Sigmoid colon (tissue), 7 donors: ENCODE data around the gene NTRK3. TPM values are rescaled to one million over a fixed set of nuclear protein-coding genes. Genes with fewer than 3 reads are reported as not detected.

Experiments used
- DNase-seq: peaks from one replicate; pipeline ENCODE4 v3.0.0-alpha.2; 2019
- H3K27ac ChIP-seq, 4 donors: fragments of 200-600 bp; sonication (generic); one replicate each; pipeline ENCODE4 v1.5.1; 2016 to 2019; ENCODE audit warnings: mild to moderate bottlenecking in 1 of 4
- H3K27me3 ChIP-seq, 3 donors: fragments of 200-600 bp; sonication (generic); one replicate each; pipeline ENCODE4 v1.5.1; 2019; ENCODE audit warnings: mild to moderate bottlenecking in 1 of 3
- H3K36me3 ChIP-seq, 4 donors: fragments of 200-600 bp; sonication (generic); one replicate each; pipeline ENCODE4 v1.5.1; 2016 to 2019
- H3K4me1 ChIP-seq, 4 donors: fragments of 200-600 bp; sonication (generic); one replicate each; pipeline ENCODE4 v1.5.1; 2017 to 2019
- H3K4me3 ChIP-seq, 4 donors: fragments of 200-600 bp; sonication (generic); one replicate each; pipeline ENCODE4 v1.5.1; 2017 to 2019; ENCODE audit warnings: mild to moderate bottlenecking in 2 of 4, moderate library complexity in 1 of 4
- H3K9me3 ChIP-seq, 4 donors: fragments of 200-600 bp in 3 of 4; sonication (generic) in 3 of 4; one replicate each; pipeline versions ENCODE4 v1.5.1 to v1.6.1; 2013 to 2019
- EP300 ChIP-seq, 4 donors: sonication (generic); formaldehyde crosslinking; IDR thresholded peaks; one replicate each; pipeline ENCODE4 v1.6.1; 2017; ENCODE audit warnings: antibody characterized with exemption in 4 of 4
- POLR2A ChIP-seq, 2 donors: fragments of 450-650 bp; IDR thresholded peaks; one replicate each; pipeline ENCODE4 v1.6.1; 2016; ENCODE audit warnings: antibody characterized with exemption in 2 of 2, mild to moderate bottlenecking in 2 of 2, moderate library complexity in 2 of 2
- POLR2AphosphoS5 ChIP-seq, 4 donors: sonication (generic); formaldehyde crosslinking; IDR thresholded peaks; one replicate each; pipeline ENCODE4 v1.6.1; 2017; ENCODE audit warnings: antibody characterized with exemption in 4 of 4
- WGBS, 2 donors: extraction: QIAGEN DNeasy Blood & Tissue Kit; methylation state at CpG; one replicate each; pipeline ENCODE4 v1.1.7; 2013; 5-methylcytosine and 5-hydroxymethylcytosine counted together
- intact Hi-C: fragments of 100-400 bp; cut with DNase I; formaldehyde crosslinking; loops from one replicate; pipeline ENCODE4 v1.15.1; 2023
- polyA plus RNA-seq, 3 donors: library from polyadenylated mRNA; stranded (reverse); fragments of 200-250 nt; gene quantifications; one replicate each; pipeline ENCODE4 v1.2.3, GENCODE V29; 2013
- total RNA-seq, 4 donors: library from RNA; depleted of rRNA; stranded (reverse); fragments of >200 nt; gene quantifications; one replicate each; pipeline ENCODE4 v1.1.0, GENCODE V29; 2016
- TF ChIP-seq, protein P1 (sequence below), 4 experiments: fragments of 450-650 bp in 3 of 4; fragments of 200-600 bp in 1 of 4; IDR thresholded peaks; one replicate each; pipeline ENCODE4 v1.5.1; 2016 to 2019; ENCODE audit warnings: antibody characterized with exemption in 4 of 4, mild to moderate bottlenecking in 3 of 4, moderate library complexity in 2 of 4
- donor health status: healthy with polysubstance abuse.
- donor health status: Bipolar disorder and iron deficiency.
- donor health status: healthy.

The NTRK3 gene
- total and polyA plus RNA-seq, 7 donors, result 1.1 to 13.0 (median 3.6) TPM; not detected in 2

DNA sequence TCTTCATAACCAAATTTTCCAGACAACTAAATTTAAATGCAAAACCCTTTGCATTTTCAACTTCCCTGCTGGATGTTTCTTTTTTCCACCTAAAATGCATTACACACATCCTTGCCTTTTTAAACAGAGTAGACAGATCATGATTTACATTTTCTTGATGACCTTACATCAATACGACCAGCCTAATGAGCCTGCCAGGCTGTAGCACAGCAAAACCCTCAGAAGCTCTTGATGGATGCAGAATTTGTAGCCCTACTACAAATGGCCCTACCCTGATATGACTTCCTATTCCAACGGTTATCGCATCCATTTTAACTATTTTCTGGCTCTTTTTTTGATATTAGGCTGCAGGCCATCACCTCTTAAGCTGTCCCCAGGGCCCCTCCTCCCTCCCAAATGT, 66.3 kb downstream of the NTRK3 start:
- no peaks in the 10 kb centered on the region for H3K4me1 ChIP-seq
- DNase-seq, result no peak
- intact Hi-C loops, result no loop called here
- no peaks in the 10 kb centered on the region for H3K27me3 ChIP-seq
- no peaks in the 10 kb centered on the region for H3K9me3 ChIP-seq
- H3K4me3 ChIP-seq, result no peak overlapping the region
- 78 to 83% methylated on average over 3 of the region's 3 CpGs for WGBS, 2 donors
- TF ChIP-seq, protein P1, sequence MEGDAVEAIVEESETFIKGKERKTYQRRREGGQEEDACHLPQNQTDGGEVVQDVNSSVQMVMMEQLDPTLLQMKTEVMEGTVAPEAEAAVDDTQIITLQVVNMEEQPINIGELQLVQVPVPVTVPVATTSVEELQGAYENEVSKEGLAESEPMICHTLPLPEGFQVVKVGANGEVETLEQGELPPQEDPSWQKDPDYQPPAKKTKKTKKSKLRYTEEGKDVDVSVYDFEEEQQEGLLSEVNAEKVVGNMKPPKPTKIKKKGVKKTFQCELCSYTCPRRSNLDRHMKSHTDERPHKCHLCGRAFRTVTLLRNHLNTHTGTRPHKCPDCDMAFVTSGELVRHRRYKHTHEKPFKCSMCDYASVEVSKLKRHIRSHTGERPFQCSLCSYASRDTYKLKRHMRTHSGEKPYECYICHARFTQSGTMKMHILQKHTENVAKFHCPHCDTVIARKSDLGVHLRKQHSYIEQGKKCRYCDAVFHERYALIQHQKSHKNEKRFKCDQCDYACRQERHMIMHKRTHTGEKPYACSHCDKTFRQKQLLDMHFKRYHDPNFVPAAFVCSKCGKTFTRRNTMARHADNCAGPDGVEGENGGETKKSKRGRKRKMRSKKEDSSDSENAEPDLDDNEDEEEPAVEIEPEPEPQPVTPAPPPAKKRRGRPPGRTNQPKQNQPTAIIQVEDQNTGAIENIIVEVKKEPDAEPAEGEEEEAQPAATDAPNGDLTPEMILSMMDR (IDR thresholded peaks at IDR 0.05), result no peak
- no peak for TF ChIP-seq POLR2AphosphoS5 (IDR thresholded peaks at IDR 0.05)
- TF ChIP-seq EP300 (IDR thresholded peaks at IDR 0.05), result no peak
- TF ChIP-seq POLR2A (IDR thresholded peaks at IDR 0.05), result no peak
- H3K36me3 ChIP-seq, result no peaks in the 10 kb centered on the region
- no peak overlapping the region for H3K27ac ChIP-seq

DNA sequence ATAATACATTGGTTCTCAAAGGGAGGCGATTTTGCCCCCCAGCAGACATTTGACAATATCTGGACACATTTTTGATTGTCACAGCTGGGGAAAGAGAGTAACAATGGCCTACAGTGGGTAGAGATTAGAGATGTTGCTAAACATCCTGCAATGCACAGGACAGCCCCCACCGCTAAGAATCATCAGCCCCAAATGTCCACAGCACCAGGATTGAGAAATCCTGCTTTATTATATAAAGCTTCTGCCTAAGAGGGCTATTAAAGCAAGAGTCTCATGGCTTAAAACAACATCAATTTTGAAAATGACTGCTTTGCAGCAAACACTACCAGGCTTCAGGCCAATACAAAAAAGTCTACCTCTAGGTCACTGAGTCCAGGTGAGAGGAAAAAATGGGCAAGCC, 68.2 kb downstream of the NTRK3 start:
- H3K9me3 ChIP-seq, result no peaks in the 10 kb centered on the region
- no peaks in the 10 kb centered on the region for H3K27me3 ChIP-seq
- no peak for DNase-seq
- H3K27ac ChIP-seq, result no peak overlapping the region
- no peaks in the 10 kb centered on the region for H3K4me1 ChIP-seq
- intact Hi-C loops, result loop anchor here (10.0 kb wide), 1 partner anchor 63 kb away; no protein-coding TSS in a partner anchor
- TF ChIP-seq, protein P1 (IDR thresholded peaks at IDR 0.05), result no peak
- TF ChIP-seq POLR2A (IDR thresholded peaks at IDR 0.05) (no peak), EP300 (IDR thresholded peaks at IDR 0.05) (no peak), POLR2AphosphoS5 (IDR thresholded peaks at IDR 0.05) (no peak)
- H3K36me3 ChIP-seq, result no peaks in the 10 kb centered on the region
- H3K4me3 ChIP-seq, result no peak overlapping the region
- 79 to 84% methylated on average over 2 of the region's 2 CpGs for WGBS, 2 donors

DNA sequence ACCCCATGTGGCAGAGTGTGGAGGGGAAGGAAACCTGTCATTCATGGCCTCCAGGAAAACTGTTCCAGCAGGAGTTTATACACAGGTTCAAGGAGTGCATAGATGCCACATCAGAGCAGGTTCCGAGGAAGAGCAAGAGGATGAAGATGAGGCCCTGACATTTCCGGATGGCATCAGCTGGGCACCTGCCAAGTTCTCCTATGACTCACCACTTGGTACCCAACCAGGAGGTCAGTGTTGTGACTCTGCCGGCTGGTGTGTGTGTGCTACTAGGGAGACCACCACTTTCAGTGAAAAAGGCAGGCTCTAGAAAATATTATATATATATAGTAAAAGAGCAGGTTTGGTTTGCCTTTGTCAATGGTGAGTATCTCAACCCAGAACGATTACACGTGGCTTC, 69.3 kb downstream of the NTRK3 start:
- TF ChIP-seq POLR2AphosphoS5 (IDR thresholded peaks at IDR 0.05), result no peak
- TF ChIP-seq, protein P1 (IDR thresholded peaks at IDR 0.05), result no peak
- no peak for TF ChIP-seq POLR2A (IDR thresholded peaks at IDR 0.05)
- TF ChIP-seq EP300 (IDR thresholded peaks at IDR 0.05), result no peak
- Histone ChIP-seq H3K36me3 (no peaks in the 10 kb centered on the region), H3K27ac (no peak overlapping the region), H3K4me3 (no peak overlapping the region), H3K4me1 (no peaks in the 10 kb centered on the region), H3K27me3 (no peaks in the 10 kb centered on the region), H3K9me3 (no peaks in the 10 kb centered on the region)
- intact Hi-C loops, result loop anchor here (10.0 kb wide), 1 partner anchor 62 kb away; no protein-coding TSS in a partner anchor
- WGBS, 2 donors, result 68 to 86% methylated on average over 5 of the region's 5 CpGs
- DNase-seq, result no peak

DNA sequence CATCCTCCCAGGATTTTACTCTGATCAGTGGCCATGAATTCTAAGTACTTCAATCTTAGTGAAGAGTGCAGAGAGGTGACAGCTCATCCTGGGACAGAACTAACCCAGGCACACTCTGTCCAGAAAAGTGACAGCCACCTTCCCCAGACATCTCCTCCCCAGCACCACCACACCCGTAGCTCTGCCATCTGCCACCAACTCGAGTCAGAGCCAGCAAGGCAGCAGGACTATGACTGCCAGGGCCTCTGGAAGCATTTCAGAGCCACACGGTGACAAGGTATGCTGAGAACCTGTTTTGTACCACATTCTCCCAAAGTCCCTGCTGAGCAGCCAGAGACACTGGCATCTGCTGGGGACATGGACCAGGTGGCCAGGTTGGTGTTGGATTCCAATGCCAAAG, 71.0 kb downstream of the NTRK3 start:
- Histone ChIP-seq H3K9me3 (no peaks in the 10 kb centered on the region), H3K36me3 (no peaks in the 10 kb centered on the region), H3K27ac (no peak overlapping the region), H3K27me3 (no peaks in the 10 kb centered on the region), H3K4me3 (no peak overlapping the region), H3K4me1 (no peaks in the 10 kb centered on the region)
- DNase-seq, result no peak
- intact Hi-C loops, result loop anchor here (10.0 kb wide), 1 partner anchor 61 kb away; no protein-coding TSS in a partner anchor
- 49 to 70% methylated on average over 3 of the region's 3 CpGs for WGBS, 2 donors
- TF ChIP-seq POLR2A (IDR thresholded peaks at IDR 0.05), result no peak
- TF ChIP-seq, protein P1 (IDR thresholded peaks at IDR 0.05), result no peak

DNA sequence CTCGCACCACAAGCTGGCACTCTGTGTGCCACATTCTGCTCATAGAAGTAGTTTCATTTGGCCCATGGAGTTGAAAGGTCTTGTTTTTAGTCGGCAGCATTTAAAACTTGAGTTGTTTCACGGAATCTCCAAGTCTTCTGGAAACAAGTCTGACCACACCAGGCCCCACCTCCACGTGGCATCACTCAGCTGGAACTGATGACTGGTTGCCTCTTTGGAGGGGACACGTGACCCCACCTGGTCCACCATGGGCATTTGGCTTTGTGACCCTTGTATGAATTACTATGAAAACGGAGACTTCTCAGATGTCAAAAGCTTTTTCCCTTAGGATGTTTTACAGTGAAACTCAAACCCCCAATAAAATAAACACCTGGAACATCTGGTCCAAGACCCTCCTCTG, 74.9 kb downstream of the NTRK3 start:
- Histone ChIP-seq H3K4me1 (no peaks in the 10 kb centered on the region), H3K4me3 (no peak overlapping the region), H3K27ac (no peak overlapping the region), H3K36me3 (no peaks in the 10 kb centered on the region), H3K27me3 (no peaks in the 10 kb centered on the region), H3K9me3 (no peaks in the 10 kb centered on the region)
- no peak for DNase-seq
- no peak for TF ChIP-seq POLR2AphosphoS5 (IDR thresholded peaks at IDR 0.05)
- TF ChIP-seq EP300 (IDR thresholded peaks at IDR 0.05), result no peak
- TF ChIP-seq, protein P1 (IDR thresholded peaks at IDR 0.05), result no peak
- TF ChIP-seq POLR2A (IDR thresholded peaks at IDR 0.05), result no peak
- intact Hi-C loops, result loop anchor here (10.0 kb wide), 1 partner anchor 57 kb away; no protein-coding TSS in a partner anchor
- WGBS, 2 donors, result 70 to 84% methylated on average over 6 of the region's 6 CpGs
